Kidney (tissue), 14 donors: Measurements from ENCODE around the gene NCBP2L. TPM values are rescaled to one million over a fixed set of nuclear protein-coding genes. Genes with fewer than 3 reads are reported as not detected.

Source experiments
- DNase-seq, 5 donors: peaks; one replicate each; pipeline ENCODE4 v3.0.0-alpha.2; 2013 to 2020
- FAIRE-seq: peaks from 2 replicates; lab custom pipeline; 2012; peaks lifted over from hg19 to GRCh38; lab: Jason Lieb, UNC
- H3K27ac ChIP-seq, 2 donors: one replicate each; pipeline ENCODE4 v1.7.0; 2013; ENCODE audit warnings: low read depth in 2 of 2, low read length in 2 of 2, inconsistent platforms in 1 of 2
- H3K27me3 ChIP-seq: one replicate; pipeline ENCODE4 v1.7.1; 2013; ENCODE audit warnings: low read length, inconsistent platforms; ENCODE audit not compliant: control insufficient read depth, insufficient read depth
- H3K36me3 ChIP-seq, 3 donors: one replicate each; pipeline versions ENCODE4 v1.7.0 to v1.7.1; 2013; ENCODE audit warnings: low read length in 3 of 3, control low read depth in 1 of 3, inconsistent platforms in 1 of 3; ENCODE audit not compliant: insufficient read depth in 3 of 3, control insufficient read depth in 2 of 3
- H3K4me1 ChIP-seq, 3 donors: one replicate each; pipeline versions ENCODE4 v1.7.0 to v1.7.1; 2013; ENCODE audit warnings: low read length in 3 of 3, inconsistent platforms in 1 of 3, low read depth in 1 of 3; ENCODE audit not compliant: control insufficient read depth in 2 of 3, insufficient read depth in 2 of 3
- H3K4me3 ChIP-seq, 3 donors: one replicate each; pipeline versions ENCODE4 v1.7.0 to v1.8.1; 2013; ENCODE audit warnings: low read length in 3 of 3, control low read depth in 1 of 3, inconsistent platforms in 1 of 3
- H3K9ac ChIP-seq, 3 donors: one replicate each; pipeline versions ENCODE4 v1.7.0 to v1.7.1; 2013; ENCODE audit warnings: low read length in 3 of 3, control low read depth in 1 of 3, inconsistent platforms in 1 of 3
- H3K9me3 ChIP-seq, 3 donors: one replicate each; pipeline versions ENCODE4 v1.7.0 to v1.7.1; 2013; ENCODE audit warnings: low read length in 3 of 3, control low read depth in 1 of 3, inconsistent platforms in 1 of 3; ENCODE audit not compliant: control insufficient read depth in 2 of 3, insufficient read depth in 1 of 3
- intact Hi-C: fragments of 100-400 bp; cut with DNase I; formaldehyde crosslinking; loops from one replicate; pipeline ENCODE4 v1.11.1; 2022
- polyA plus RNA-seq: library from polyadenylated mRNA; stranded (reverse); fragments of 350-450 nt; fragmentation: Illumina TruSeq; extraction: RNeasy Lipid Tissue Mini Kit (QIAGEN cat#74804); gene quantifications from one replicate; pipeline ENCODE4 v1.2.3, GENCODE V29; 2014; ENCODE audit warnings: low read depth, low replicate concordance; ENCODE audit not compliant: insufficient read depth
- total RNA-seq: library from RNA; stranded (reverse); fragmentation: NEBNext Ultra II Directional; extraction: Animal tissue kit (Norgen Biotek cat#: 25700); gene quantifications from one replicate; pipeline ENCODE4 v1.2.1, GENCODE V29; 2021
- TF ChIP-seq, protein P1 (sequence below): IDR thresholded peaks from 3 replicates; pipeline ENCODE4 v1.5.1; 2012; ENCODE audit warnings: mild to moderate bottlenecking, moderate library complexity, borderline replicate concordance; ENCODE audit not compliant: insufficient read depth; ENCODE audit errors: extremely low read depth
- donor health status: control.
- donor health status: control.
- donor health status: control.
- donor health status: control.
- donor health status: control.
- donor health status: DM: yes; HTN: yes; CAD: no.
- donor health status: Normal renal cell carcinoma (clear cell type).

Gene NCBP2L
- total and polyA plus RNA-seq, 2 donors from 2014 or later, result not detected

DNA sequence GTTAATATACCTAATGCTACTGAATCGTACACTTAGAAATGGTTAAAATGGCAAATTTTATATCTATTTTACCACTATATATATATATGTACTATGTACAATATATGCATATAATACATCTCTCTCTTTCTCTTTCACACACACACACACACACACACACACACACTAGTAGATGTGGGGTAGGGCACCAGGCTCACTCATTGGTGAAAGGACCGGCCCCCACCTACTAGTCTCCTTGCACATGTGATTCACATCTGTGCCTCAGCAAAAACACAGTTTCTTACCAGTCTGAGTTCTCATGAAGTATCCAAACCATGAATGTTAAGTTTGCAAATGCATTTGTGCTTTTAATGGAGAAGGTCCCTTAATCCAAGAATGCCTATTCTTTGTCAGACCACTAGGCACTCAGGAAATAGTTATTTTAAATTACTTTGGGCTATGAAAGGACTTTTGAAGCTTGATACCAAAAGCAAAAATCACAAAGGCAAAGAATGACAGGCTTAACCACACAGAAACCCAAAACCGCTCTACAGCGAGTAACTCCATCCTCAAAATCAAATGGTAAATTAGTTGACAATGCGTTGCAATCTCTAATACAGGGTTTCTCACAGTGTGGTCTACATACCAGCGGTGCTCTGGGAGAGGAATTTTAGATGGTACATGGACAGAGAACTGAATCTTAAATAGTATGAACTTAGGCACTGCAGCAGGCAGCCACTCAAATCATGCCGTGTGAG, 7.8 kb upstream of the NCBP2L start:
- no peak for FAIRE-seq
- no peaks in the 10 kb centered on the region for H3K9me3 ChIP-seq
- DNase-seq, result no peak
- no peaks in the 10 kb centered on the region for H3K36me3 ChIP-seq
- H3K4me1 ChIP-seq, result peaks cover 0 to 10% (median 0%) of the 10 kb centered on the region in 3 donors
- H3K4me3 ChIP-seq, result no peak overlapping the region
- H3K27me3 ChIP-seq, result peaks cover 4% of the 10 kb centered on the region
- TF ChIP-seq, protein P1, sequence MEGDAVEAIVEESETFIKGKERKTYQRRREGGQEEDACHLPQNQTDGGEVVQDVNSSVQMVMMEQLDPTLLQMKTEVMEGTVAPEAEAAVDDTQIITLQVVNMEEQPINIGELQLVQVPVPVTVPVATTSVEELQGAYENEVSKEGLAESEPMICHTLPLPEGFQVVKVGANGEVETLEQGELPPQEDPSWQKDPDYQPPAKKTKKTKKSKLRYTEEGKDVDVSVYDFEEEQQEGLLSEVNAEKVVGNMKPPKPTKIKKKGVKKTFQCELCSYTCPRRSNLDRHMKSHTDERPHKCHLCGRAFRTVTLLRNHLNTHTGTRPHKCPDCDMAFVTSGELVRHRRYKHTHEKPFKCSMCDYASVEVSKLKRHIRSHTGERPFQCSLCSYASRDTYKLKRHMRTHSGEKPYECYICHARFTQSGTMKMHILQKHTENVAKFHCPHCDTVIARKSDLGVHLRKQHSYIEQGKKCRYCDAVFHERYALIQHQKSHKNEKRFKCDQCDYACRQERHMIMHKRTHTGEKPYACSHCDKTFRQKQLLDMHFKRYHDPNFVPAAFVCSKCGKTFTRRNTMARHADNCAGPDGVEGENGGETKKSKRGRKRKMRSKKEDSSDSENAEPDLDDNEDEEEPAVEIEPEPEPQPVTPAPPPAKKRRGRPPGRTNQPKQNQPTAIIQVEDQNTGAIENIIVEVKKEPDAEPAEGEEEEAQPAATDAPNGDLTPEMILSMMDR, result no peak
- no peak overlapping the region for H3K27ac ChIP-seq
- H3K9ac ChIP-seq, result no peak overlapping the region
- intact Hi-C loops, result loop anchor here (10.0 kb wide), 1 partner anchor 105 kb away; no protein-coding TSS in a partner anchor

DNA sequence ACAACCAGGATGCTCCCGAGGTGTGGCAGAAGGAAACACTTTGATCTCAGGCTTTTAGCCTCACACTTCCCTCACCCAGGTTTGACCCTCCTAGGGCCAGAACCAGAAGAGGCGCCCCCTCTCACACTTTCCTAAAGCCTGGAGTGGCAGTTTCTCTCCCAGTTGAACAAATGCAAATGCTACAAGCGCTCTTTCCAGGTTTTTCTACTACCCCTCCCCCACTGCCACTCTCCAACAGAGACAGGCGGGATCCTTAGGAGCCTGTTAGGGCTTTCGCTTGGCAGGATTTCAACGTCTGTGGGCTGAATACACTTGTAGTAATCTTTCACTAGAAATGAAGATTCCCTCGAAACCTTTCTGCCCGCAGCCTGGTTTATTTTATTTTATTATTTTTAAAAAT, 4.3 kb upstream of the NCBP2L start:
- FAIRE-seq, result no peak
- H3K27me3 ChIP-seq, result peaks cover 6% of the 10 kb centered on the region
- H3K9ac ChIP-seq, result no peak overlapping the region
- peaks cover 0 to 13% (median 0%) of the 10 kb centered on the region in 3 donors for H3K4me1 ChIP-seq
- peak in 3 of 5 donors; percentile 27 to 37 (median 31) for DNase-seq
- no peak overlapping the region for H3K4me3 ChIP-seq
- H3K9me3 ChIP-seq, result no peaks in the 10 kb centered on the region
- no peaks in the 10 kb centered on the region for H3K36me3 ChIP-seq
- no peak overlapping the region for H3K27ac ChIP-seq
- intact Hi-C loops, result loop anchor here (10.0 kb wide), 1 partner anchor 108 kb away; no protein-coding TSS in a partner anchor
- TF ChIP-seq, protein P1, result no peak

DNA sequence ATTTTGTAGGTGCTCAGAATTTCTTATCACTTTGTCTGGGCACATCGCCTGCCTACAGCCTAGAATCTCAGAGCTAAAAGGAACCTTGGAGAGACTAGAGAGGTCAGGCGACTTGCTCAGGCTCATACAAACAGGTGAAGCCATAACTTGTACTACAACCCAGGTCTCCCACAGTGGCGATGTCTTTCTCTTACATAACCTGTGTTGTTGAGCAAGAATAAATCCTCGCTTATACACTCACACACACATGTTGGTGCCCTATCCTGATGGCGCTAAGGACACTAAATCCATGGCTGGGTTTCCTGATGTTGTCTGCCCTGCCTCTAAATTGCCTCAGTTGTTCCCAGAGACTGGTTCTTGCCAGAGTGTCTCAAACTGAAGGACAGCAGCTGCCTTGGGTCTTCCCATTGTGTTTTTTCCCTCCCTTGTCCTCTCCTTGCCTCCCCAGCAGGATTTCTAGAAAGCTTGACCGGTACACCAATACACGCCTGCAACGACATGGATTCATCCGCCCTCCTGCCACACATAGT, 3.6 kb upstream of the NCBP2L start:
- H3K9ac ChIP-seq, result peak overlapping the region in 1 of 3 donors; percentile 34
- DNase-seq (no peak), FAIRE-seq (no peak)
- H3K9me3 ChIP-seq, result no peaks in the 10 kb centered on the region
- TF ChIP-seq, protein P1, result no peak
- H3K27me3 ChIP-seq, result peaks cover 6% of the 10 kb centered on the region
- intact Hi-C loops, result loop anchor here (10.0 kb wide), 1 partner anchor 109 kb away; no protein-coding TSS in a partner anchor
- H3K4me3 ChIP-seq, result peak overlapping the region in 2 of 3 donors; percentile 34 to 64
- H3K4me1 ChIP-seq, result peaks cover 0 to 13% (median 0%) of the 10 kb centered on the region in 3 donors
- no peak overlapping the region for H3K27ac ChIP-seq
- H3K36me3 ChIP-seq, result no peaks in the 10 kb centered on the region
